ENCODE measurements around the gene CYTH1. TPM values are rescaled to one million over a fixed set of nuclear protein-coding genes. Genes with fewer than 3 reads are reported as not detected.

CYTH1 gene
- total and polyA plus RNA-seq, 4 donors: 15.4 to 32.1 (median 20.6) TPM

DNA sequence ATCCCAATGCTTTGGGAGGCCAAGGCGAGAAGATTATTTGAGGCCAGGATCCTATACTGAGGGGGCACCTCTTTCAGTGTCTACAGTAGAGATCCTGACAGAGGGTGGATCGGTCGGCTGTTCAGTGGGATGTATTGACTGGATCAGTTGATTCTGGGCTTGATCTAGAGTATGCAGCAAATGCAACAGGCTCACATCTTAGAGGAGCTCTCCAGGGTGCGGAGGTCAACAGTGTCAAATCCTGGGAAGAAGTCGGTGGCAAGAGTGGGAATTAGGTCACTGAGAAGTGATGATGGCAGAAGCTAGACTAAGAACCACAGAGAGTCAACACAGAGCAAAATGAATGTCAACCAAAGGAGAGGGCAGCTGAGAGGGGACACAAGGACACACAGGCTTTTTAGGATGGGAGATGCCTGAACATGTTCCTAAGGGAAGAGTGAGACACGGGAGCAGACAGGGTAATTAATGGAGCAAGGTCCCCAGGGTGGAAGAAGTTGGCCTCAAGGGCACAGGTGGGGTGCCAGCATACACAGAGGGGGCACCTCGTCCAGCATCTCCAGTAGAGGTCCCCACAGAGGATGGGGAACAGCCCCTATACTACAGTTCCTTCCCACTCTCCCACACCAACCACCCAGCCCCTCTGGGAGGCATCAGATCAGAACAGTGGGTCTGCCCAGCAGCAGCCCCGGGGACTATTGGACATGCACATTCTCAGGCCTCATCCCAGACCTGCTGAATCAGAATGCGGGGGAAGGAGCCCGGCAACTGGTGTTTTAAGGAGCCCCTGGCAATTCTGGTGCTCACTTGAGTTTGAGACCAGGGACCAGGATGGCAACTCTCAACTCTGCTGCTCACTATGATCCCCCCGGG is 10.0 kb upstream of the CYTH1 start:
- Histone ChIP-seq H3K27me3 (ENCODE audit: control insufficient read depth in 4 of 4, insufficient read depth in 4 of 4, low read length in 3 of 4) (no peaks in the 10 kb centered on the region), H3K4me3 (ENCODE audit: low read depth in 1 of 3, low read length in 3 of 3) (no peak overlapping the region), H3K9ac (ENCODE audit: low read depth in 1 of 2, low read length in 2 of 2) (no peak overlapping the region), H3K9me3 (ENCODE audit: control insufficient read depth in 4 of 4, low read length in 3 of 4) (no peaks in the 10 kb centered on the region), H3K36me3 (ENCODE audit: control insufficient read depth in 4 of 4, insufficient read depth in 3 of 4, low read depth in 1 of 4, low read length in 3 of 4) (peaks cover 2 to 35% (median 20%) of the 10 kb centered on the region in 4 donors), H3K4me1 (ENCODE audit: control insufficient read depth in 4 of 4, insufficient read depth in 4 of 4, low read length in 3 of 4) (peaks cover 2 to 17% (median 14%) of the 10 kb centered on the region in 4 donors), H3K27ac (ENCODE audit: low read depth in 1 of 2, low read length in 2 of 2) (no peak overlapping the region)
- no peak for DNase-seq (ENCODE audit: low spot score)
- WGBS: 94% methylated on average over 11 of the region's 11 CpGs
- TF ChIP-seq SP1 (IDR thresholded peaks at IDR 0.05) (no peak), FOXA1 (IDR thresholded peaks at IDR 0.05) (no peak), FOXA2 (IDR thresholded peaks at IDR 0.05) (no peak), YY1 (IDR thresholded peaks at IDR 0.05) (no peak), HNF4G (IDR thresholded peaks at IDR 0.05) (no peak), RAD21 (IDR thresholded peaks at IDR 0.05) (no peak), NR2F2 (IDR thresholded peaks at IDR 0.05) (no peak), EGR1 (IDR thresholded peaks at IDR 0.05; ENCODE audit: low read depth in 2 of 2) (no peak), GABPA (IDR thresholded peaks at IDR 0.05 in 1 of 2, conservative IDR thresholded peaks at IDR 0.05 in 1 of 2) (no peak), HNF4A (conservative IDR thresholded peaks at IDR 0.05) (no peak), RXRA (IDR thresholded peaks at IDR 0.05) (no peak), JUND (IDR thresholded peaks at IDR 0.05) (no peak), TAF1 (conservative IDR thresholded peaks at IDR 0.05) (no peak)
- TF ChIP-seq, protein P1, sequence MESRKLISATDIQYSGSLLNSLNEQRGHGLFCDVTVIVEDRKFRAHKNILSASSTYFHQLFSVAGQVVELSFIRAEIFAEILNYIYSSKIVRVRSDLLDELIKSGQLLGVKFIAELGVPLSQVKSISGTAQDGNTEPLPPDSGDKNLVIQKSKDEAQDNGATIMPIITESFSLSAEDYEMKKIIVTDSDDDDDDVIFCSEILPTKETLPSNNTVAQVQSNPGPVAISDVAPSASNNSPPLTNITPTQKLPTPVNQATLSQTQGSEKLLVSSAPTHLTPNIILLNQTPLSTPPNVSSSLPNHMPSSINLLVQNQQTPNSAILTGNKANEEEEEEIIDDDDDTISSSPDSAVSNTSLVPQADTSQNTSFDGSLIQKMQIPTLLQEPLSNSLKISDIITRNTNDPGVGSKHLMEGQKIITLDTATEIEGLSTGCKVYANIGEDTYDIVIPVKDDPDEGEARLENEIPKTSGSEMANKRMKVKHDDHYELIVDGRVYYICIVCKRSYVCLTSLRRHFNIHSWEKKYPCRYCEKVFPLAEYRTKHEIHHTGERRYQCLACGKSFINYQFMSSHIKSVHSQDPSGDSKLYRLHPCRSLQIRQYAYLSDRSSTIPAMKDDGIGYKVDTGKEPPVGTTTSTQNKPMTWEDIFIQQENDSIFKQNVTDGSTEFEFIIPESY (IDR thresholded peaks at IDR 0.05): no peak
- TF ChIP-seq, protein P2, sequence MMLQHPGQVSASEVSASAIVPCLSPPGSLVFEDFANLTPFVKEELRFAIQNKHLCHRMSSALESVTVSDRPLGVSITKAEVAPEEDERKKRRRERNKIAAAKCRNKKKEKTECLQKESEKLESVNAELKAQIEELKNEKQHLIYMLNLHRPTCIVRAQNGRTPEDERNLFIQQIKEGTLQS (IDR thresholded peaks at IDR 0.05): no peak
- TF ChIP-seq, protein P3, sequence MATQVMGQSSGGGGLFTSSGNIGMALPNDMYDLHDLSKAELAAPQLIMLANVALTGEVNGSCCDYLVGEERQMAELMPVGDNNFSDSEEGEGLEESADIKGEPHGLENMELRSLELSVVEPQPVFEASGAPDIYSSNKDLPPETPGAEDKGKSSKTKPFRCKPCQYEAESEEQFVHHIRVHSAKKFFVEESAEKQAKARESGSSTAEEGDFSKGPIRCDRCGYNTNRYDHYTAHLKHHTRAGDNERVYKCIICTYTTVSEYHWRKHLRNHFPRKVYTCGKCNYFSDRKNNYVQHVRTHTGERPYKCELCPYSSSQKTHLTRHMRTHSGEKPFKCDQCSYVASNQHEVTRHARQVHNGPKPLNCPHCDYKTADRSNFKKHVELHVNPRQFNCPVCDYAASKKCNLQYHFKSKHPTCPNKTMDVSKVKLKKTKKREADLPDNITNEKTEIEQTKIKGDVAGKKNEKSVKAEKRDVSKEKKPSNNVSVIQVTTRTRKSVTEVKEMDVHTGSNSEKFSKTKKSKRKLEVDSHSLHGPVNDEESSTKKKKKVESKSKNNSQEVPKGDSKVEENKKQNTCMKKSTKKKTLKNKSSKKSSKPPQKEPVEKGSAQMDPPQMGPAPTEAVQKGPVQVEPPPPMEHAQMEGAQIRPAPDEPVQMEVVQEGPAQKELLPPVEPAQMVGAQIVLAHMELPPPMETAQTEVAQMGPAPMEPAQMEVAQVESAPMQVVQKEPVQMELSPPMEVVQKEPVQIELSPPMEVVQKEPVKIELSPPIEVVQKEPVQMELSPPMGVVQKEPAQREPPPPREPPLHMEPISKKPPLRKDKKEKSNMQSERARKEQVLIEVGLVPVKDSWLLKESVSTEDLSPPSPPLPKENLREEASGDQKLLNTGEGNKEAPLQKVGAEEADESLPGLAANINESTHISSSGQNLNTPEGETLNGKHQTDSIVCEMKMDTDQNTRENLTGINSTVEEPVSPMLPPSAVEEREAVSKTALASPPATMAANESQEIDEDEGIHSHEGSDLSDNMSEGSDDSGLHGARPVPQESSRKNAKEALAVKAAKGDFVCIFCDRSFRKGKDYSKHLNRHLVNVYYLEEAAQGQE (IDR thresholded peaks at IDR 0.05): no peak
- TF ChIP-seq, protein P4, sequence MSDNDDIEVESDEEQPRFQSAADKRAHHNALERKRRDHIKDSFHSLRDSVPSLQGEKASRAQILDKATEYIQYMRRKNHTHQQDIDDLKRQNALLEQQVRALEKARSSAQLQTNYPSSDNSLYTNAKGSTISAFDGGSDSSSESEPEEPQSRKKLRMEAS (IDR thresholded peaks at IDR 0.05): no peak
- TF ChIP-seq, protein P5, sequence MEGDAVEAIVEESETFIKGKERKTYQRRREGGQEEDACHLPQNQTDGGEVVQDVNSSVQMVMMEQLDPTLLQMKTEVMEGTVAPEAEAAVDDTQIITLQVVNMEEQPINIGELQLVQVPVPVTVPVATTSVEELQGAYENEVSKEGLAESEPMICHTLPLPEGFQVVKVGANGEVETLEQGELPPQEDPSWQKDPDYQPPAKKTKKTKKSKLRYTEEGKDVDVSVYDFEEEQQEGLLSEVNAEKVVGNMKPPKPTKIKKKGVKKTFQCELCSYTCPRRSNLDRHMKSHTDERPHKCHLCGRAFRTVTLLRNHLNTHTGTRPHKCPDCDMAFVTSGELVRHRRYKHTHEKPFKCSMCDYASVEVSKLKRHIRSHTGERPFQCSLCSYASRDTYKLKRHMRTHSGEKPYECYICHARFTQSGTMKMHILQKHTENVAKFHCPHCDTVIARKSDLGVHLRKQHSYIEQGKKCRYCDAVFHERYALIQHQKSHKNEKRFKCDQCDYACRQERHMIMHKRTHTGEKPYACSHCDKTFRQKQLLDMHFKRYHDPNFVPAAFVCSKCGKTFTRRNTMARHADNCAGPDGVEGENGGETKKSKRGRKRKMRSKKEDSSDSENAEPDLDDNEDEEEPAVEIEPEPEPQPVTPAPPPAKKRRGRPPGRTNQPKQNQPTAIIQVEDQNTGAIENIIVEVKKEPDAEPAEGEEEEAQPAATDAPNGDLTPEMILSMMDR (IDR thresholded peaks at IDR 0.05; ENCODE audit: low read depth, low read length, missing input control): no peak
